Mammary epithelial cell (primary cell): ENCODE results near the gene SLC4A1AP.

Source experiments
- CTCF ChIP-seq, 2 donors: IDR thresholded peaks in 1 of 2; conservative IDR thresholded peaks in 1 of 2; 2 replicates each; pipeline ENCODE4 v1.5.1; 2011 to 2012; ENCODE audit warnings: inconsistent platforms in 2 of 2, low read length in 2 of 2, mild to moderate bottlenecking in 2 of 2, control low read depth in 1 of 2, low read depth in 1 of 2; ENCODE audit not compliant: insufficient read depth in 1 of 2; ENCODE audit errors: extremely low read depth in 1 of 2
- EZH2 ChIP-seq: IDR thresholded peaks from 2 replicates; pipeline ENCODE4 v1.6.1; 2012; ENCODE audit warnings: low read length, inconsistent platforms, borderline replicate concordance

GRCh38 chr2:27736031-27736889 is 72.6 kb downstream of the SLC4A1AP start:
- TF ChIP-seq CTCF (conservative IDR thresholded peaks at IDR 0.05 in 1 of 2, IDR thresholded peaks at IDR 0.05 in 1 of 2; ENCODE audit: extremely low read depth in 1 of 2, insufficient read depth in 1 of 2, low read depth in 1 of 2, low read length in 2 of 2) (no peak), EZH2 (no peak)
